Hematopoietic multipotent progenitor cell treated with erythropoietin and hydrocortisone succinate and interleukin-3 and kit ligand, for 8 days (in vitro differentiated cells): ENCODE results near the gene FAM174A.
A peak's percentile ranks its signal among the peaks of the same experiment; 100 is the strongest.

Source experiments
- DNase-seq: peaks from one replicate; pipeline ENCODE4 v3.0.0-alpha.2; 2015

Gene FAM174A

DNA sequence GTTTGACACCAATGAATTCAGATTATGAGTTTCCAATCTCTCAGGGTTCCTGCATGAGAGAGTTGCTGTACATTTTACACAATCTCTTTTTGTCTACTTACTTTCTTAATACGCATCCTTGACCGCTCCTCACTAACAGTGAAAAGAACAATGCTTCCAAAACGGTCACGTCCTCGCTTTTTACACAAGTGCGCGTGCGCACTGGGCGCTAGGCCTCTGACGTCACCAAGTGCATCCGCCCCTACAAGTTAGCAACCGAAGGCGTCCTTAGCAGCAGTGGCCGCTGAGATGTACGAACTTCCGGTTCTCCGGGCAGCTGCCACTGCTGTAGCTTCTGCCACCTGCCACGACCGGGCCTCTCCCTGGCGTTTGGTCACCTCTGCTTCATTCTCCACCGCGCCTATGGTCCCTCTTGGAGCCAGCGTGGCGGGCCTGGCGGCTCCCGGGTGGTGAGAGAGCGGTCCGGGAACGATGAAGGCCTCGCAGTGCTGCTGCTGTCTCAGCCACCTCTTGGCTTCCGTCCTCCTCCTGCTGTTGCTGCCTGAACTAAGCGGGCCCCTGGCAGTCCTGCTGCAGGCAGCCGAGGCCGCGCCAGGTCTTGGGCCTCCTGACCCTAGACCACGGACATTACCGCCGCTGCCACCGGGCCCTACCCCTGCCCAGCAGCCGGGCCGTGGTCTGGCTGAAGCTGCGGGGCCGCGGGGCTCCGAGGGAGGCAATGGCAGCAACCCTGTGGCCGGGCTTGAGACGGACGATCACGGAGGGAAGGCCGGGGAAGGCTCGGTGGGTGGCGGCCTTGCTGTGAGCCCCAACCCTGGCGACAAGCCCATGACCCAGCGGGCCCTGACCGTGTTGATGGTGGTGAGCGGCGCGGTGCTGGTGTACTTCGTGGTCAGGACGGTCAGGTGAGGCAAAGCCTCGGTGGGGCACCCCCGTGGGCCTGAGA lies at the start of gene FAM174A:
Gene FAM174A, plus strand, starts transcription at position 315 of the 946 bp plus-strand sequence. Its CDS starts 157 bp downstream, at position 472.
- peak; percentile 97 for DNase-seq

DNA sequence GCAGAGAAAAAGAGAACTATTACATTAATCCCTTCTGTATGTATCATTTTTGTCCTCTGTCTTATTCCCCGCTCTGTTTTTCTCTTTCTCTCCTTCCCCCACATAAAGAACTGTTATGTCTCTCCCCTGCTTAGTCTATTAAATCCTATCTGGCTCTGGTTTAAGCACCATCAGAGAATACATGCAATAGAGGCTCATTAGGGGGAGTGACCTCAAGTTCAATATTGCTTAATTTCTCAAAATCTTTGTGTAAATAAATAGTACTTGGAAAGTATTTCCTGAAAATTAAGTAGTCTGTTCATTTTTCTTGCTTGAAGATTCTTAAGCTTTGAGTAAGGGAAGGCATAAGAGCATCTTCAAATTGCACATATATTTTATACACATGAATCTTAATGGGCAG lies 41.2 kb upstream of the FAM174A start:
- DNase-seq: no peak

DNA sequence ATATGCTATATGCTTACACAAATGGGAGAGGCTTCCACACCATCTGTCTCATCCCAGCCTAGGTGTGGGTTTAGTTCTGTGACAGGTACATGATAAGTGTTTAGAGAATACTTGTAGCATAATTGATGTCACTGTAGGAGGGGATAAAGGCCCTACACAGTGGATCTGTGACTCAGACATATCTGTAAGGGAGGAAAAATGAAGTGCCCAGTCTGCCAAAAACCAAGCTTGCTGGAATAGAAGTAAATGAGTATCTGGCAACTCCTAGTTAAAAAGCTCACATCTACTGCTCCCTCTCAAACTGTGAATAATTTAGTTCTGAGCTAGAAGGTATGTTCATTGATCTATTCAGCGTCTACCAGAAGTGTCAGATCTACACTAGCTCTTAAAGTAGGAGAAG lies 38.9 kb upstream of the FAM174A start:
- DNase-seq: no peak

DNA sequence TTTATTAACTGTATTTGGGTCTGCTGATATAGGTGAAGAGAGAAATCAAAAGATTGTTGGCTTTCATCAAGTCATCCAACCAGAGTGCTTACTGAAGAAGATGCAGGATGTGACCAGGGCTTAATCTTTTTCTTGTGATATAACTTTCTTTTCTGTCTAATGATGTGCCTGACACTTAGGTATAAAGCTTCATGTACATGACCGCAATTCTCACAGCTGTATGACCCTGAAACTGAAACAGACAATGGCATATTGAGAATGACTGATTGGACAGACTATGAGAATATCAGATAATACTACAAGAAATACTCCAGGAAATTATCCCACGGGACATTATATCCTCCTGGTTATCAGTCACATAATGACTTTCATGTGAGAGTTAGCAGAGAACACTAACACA lies 32.5 kb upstream of the FAM174A start:
- no peak for DNase-seq

DNA sequence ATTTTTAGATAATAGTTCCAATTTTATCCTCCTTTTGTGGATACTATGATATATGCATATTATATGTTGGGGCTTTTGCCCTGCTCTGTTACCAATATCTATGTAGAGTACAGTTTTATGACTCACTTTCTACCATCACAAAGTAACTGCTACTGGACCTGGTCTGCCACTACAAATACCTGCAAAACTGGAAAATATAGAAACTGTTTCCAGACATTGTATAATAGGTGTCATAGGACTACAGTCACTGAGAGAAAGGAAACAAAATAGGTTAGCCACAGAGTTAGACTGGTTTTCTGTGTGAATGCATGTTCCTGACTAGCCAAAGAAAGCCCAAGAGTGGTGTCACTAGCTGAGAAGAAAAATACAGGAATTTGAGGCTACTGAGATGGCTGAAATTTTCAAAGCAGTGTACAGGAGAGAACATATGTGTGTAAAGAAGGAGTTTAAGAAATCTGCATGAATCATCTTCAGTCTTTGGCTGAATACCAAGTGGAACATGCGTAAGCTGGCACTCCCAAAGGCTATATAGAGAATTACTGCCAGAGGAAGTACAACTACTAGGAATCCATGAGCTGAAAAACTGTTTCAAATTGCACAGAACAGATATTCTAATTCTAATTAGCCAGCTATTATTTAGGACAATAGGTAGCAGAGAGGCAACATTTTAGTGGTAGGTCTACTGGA lies 29.0 kb upstream of the FAM174A start:
- peak; percentile 8 for DNase-seq

DNA sequence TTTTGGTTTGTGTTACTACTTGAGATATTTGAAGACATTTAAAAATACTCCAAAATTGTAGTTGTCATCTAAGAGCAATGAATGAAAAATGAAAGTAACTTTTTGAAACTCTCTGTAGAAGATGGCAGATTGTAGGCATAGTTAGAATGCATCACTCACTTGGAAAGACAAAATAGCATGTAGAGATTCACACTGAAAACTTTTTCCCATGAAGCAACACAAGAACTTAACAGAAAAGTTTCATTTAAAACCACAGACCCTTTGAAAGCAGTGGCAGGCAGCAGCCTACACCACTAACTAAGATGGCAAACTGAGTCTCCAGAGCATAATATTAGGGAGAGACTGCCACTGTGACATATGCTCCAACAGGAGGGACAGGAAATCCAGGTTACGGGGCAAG lies 18.9 kb upstream of the FAM174A start:
- DNase-seq: no peak

- DNase-seq: no peak
These were observed 17.7 kb upstream of the FAM174A start for GRCh38 chr5:100517301-100517974.

DNA sequence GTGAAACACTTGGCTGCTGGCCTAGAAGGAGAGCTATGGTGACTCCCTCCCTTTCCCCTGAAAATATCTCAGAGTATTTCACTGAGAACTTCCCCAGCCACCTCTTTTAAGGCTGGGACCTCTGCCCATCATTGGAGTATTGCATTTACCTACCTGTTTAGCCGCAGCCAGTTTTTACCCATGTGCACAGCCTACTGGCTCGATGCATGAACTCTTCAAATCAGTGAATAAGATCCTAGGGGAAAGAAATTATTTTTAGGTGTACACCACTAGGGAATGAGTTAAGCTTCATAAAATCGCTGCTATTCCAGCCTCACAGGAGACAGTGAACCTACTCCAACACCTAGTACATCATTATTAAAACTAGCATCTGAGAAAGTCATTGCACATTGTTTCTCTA lies 16.8 kb upstream of the FAM174A start:
- no peak for DNase-seq

GRCh38 chr5:100519075-100519474 lies 16.1 kb upstream of the FAM174A start:
- no peak for DNase-seq

DNA sequence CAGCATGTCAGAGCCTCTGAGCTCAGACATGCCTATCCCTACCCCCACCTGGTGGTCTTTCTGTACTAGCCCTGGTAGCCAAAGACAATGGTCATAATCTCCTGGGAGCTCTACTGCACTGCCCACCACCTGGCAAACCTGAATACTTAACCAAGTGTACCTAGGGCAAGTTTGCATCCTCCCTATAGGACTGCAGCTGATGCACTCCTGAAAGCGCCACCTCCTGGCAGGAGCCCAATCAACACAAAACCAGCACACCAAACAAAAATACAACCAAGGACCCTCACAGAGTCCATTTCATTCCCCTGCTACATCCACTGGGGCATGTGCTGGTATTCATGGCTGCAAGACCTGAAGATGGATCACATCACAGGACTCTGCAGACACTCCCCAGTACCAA lies 14.8 kb upstream of the FAM174A start:
- DNase-seq: no peak

DNA sequence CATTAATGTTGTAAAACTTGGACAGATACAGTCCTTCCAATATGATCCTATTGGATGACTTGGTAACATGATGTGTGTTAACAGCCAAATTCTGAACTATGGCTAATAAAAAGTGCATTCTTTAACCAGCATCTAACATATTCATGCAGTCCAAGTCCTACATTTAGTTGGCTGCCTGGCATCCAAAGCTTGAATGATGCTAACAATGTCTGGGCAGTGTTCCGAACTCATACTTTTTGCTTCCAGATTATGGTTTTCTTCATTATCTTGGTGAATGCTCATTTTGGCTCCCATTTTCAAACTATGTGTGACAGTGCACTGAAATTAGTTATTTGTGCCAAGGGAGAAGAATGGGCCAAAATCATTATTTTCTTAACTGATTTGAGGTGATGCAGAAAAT lies 2.8 kb downstream of the FAM174A start:
- no peak for DNase-seq

GRCh38 chr5:100539519-100539918 lies 4.3 kb downstream of the FAM174A start:
- DNase-seq: no peak

GRCh38 chr5:100542086-100542485 lies 6.9 kb downstream of the FAM174A start:
- DNase-seq: no peak

DNA sequence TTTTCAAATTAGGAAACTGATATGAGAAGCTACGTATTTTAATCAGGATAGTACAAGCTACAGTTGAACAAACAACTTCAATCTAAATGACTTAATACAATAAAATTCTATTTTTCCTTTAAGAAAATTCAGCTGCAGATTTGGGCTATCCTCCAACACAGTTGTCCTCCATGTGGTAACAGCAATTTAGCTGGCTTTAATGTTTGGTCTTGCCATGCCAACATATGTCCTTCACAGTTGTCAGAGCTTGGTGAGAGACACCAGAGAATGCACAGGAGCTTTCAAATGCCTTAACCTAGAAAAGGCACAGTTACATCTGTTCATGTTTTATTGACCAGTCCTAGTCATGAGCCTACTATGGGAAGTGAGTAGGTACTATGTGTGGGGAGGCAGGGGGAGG lies 10.8 kb downstream of the FAM174A start:
- no peak for DNase-seq

DNA sequence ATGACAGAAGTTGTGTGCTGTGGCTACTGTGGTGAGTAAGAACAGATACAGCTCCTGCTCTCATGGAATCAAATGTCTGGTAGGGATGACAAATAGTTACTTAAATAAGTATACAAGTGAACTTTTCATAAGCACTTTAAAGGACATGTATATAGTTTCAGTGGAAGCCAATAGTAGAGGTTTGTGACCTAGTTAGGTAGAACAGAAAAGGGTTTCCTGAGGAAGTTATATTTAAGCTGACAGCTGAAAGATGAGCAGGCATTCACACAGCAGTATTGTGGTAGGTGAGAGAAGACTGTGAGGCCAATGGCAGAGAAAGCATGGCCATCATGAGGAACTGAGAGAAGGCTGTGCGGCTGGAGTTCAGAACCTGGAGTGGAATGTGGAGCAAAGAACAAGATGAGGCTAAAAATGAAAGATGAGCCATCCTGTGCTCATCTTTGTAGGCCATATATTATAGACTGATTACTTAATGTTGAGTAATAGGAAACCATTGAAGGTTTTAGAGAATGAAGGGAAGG lies 15.4 kb downstream of the FAM174A start:
- DNase-seq: no peak

DNA sequence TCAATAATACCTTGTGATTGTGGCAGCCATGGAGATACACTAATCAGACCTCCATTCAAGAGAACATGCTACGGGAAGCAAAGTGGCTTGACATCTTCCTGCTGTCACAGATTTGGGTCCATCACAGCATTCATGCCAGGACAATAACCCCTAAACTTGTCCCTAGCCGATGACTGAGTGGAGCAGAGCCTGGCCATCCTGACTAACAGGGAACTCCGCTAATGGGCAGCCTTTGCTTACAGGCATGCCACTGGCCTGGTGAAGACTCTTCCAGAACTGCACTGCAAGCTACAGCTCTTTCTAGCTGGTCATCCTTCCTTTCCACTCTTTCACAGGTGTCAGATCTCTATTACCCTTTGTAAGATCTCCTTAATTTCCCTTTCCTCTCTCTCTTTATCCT lies 16.0 kb downstream of the FAM174A start:
- DNase-seq: no peak

GRCh38 chr5:100553209-100553608 lies 18.0 kb downstream of the FAM174A start:
- DNase-seq: no peak

- DNase-seq: no peak
These were observed 25.7 kb downstream of the FAM174A start for GRCh38 chr5:100560860-100561259.

- DNase-seq: no peak
These were observed 27.6 kb downstream of the FAM174A start for GRCh38 chr5:100562821-100563220.

DNA sequence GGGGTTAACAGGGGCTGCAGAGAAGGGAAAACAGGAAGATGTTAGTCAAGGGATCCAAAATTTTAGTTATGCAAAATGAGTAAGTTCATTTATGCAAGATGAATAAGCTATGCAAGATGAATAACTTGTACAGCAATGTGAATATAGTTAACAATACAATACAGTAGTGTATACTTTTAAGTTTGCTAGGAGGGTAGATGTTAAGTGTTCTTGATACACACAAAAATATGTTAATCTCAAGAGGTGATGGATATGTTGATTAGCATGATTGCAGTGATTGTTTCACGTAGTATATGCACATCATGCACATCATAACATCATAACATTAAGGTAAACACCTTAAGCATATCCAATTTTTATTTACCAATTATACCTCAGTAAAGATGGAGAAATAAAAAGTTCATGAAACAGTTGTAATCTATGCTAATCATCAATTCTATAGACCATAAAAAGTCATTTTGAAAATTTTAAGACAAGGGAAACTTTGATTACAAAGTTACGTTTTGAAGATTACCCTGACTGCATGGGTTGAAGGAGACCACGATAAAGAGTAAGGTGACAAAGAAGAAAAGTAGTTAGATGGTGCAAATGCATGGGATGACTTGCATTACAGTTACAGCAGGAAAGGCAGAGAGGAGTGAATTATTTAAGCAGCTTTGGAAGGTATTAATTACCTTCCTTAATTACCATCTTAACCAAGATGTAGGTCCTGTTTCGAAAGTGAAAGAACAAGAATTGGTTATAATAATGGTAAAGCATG lies 31.4 kb downstream of the FAM174A start:
- DNase-seq: no peak

GRCh38 chr5:100574716-100575115 lies 39.5 kb downstream of the FAM174A start:
- DNase-seq: no peak

GRCh38 chr5:100575815-100576214 lies 40.6 kb downstream of the FAM174A start:
- no peak for DNase-seq
